ENCODE data around the gene CDNF.
A peak's percentile ranks its signal among the peaks of the same experiment; 100 is the strongest.
"Not testable (repeated sequence)": the region's sequence is repeated elsewhere in the genome, so short reads cannot be mapped to it uniquely, and the experiment has no call there.

CDNF gene

GRCh38 chr10:14837757-14838581, at the start of gene CDNF, which contains the start of the genes HSPA14 and MSANTD7:
Gene CDNF (minus strand): TSS chr10:14838037. CDS start chr10:14837946, 91 bp downstream.
Gene HSPA14 (plus strand): TSS chr10:14838306. CDS start chr10:14838403, 97 bp downstream.
Gene MSANTD7 (plus strand): TSS chr10:14838306. CDS start chr10:14842285, 3,979 bp downstream.
- peak; percentile 99 to 100 for DNase-seq
- TF ChIP-seq GATA1 (IDR thresholded peaks at IDR 0.05; ENCODE audit: low read depth, low read length) (no peak), POLR2A (IDR thresholded peaks at IDR 0.05; ENCODE audit: low read length) (peak; percentile 95)

- DNase-seq = peak in 1 of 2 experiments; percentile 15
These were observed 46.2 kb upstream of the CDNF start for GRCh38 chr10:14884082-14884481.

GRCh38 chr10:14880229-14880628, 42.4 kb upstream of the CDNF start:
- TF ChIP-seq GATA1 (IDR thresholded peaks at IDR 0.05; ENCODE audit: low read depth, low read length) = no peak
- TF ChIP-seq POLR2A (IDR thresholded peaks at IDR 0.05; ENCODE audit: low read length) = no peak
- DNase-seq = peak; percentile 22 to 35

More at GRCh38 chr10:14884082-14884481, 46.2 kb upstream of the CDNF start:
- TF ChIP-seq GATA1 (IDR thresholded peaks at IDR 0.05; ENCODE audit: low read depth, low read length) (no peak), POLR2A (IDR thresholded peaks at IDR 0.05; ENCODE audit: low read length) (no peak)

DNA sequence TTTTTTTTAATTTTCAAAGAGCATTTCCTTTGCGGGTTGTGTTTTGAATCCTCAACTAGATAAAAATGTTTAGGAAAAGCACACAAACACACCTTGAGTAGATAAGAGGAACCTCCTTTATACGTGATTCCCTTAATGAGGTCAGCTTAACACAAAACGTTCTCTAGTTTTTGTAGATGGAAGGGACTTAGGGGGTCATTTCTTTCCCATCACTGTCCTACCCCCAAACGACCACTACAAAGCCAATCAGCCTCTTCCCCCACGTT, 42.0 kb upstream of the CDNF start:
- peak in 1 of 2 experiments; percentile 35 for DNase-seq
- TF ChIP-seq POLR2A (IDR thresholded peaks at IDR 0.05; ENCODE audit: low read length) = no peak
- no peak for TF ChIP-seq GATA1 (IDR thresholded peaks at IDR 0.05; ENCODE audit: low read depth, low read length)

DNA sequence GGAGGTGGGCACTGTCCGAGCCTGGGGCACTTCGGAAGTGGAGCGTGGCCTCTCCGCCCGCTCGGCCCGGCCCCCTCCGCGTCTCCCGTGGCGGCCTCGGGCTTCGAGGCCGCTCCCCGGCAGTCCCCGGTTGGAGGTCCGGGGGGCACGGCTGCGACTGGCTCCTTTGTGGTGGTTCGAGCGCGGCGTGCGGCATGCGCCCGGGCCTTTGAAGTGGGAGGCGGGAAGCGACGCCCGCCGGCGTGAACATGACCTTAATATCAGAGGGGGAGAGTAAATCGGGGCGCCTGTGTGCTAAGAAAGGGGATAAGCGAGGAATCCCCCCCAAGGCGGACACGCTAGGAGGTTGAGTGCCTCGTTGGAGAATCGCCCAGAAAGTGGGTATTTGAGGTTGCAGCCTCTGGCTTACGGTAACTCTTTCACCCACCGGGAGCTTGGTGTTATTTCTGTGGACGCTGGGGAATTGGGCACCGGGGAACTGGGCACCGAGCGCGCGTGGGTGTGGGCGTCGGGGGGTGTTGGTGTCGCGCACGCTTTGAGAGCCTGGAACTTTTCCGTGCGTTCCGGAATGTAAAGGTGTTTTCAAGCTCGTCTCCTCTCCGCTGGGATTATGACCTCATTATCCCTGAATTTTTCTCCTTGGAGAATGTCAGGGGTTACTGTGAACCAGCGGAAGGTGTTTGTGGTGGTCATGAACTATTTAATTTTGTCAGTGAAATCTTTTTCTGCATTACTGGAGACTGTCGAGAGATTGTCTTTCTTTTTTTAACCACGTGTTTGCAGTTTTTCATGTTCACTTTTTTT, 41.5 kb upstream of the CDNF start:
- peak; percentile 63 to 66 for DNase-seq
- TF ChIP-seq POLR2A (IDR thresholded peaks at IDR 0.05; ENCODE audit: low read length) (no peak), GATA1 (IDR thresholded peaks at IDR 0.05; ENCODE audit: low read depth, low read length) (no peak)

GRCh38 chr10:14878266-14879123, 40.7 kb upstream of the CDNF start, which contains the start of gene SUV39H2:
Gene SUV39H2 (plus strand): TSS chr10:14878866. CDS start chr10:14878889, 23 bp downstream.
- TF ChIP-seq POLR2A (IDR thresholded peaks at IDR 0.05; ENCODE audit: low read length) = peak; percentile 86
- TF ChIP-seq GATA1 (IDR thresholded peaks at IDR 0.05; ENCODE audit: low read depth, low read length) = no peak
- peak; percentile 96 to 97 for DNase-seq

DNA sequence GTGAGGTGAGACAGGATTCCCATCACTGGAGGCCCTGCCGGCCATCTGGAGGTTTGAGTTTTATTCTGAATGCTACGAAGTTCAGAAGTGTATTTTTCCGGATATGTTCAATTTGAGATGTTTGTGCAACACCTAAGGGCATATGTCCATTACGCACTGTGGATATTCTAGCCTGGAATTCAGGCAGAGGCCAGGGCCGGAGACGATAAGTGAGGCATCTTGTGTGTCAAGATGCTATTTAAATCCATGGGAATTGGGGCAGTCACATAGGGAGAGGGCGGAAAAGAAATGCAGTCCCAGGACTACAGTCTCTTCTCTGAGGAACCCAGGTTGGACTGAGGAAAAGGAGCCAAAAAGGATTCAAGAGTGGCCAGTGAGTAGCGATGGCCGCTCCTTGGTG, 38.9 kb upstream of the CDNF start:
- DNase-seq = no peak
- TF ChIP-seq POLR2A (IDR thresholded peaks at IDR 0.05; ENCODE audit: low read length) = no peak
- TF ChIP-seq GATA1 (IDR thresholded peaks at IDR 0.05; ENCODE audit: low read depth, low read length) = no peak

GRCh38 chr10:14875941-14876340, 38.1 kb upstream of the CDNF start:
- DNase-seq = no peak
- TF ChIP-seq GATA1 (IDR thresholded peaks at IDR 0.05; ENCODE audit: low read depth, low read length) (no peak), POLR2A (IDR thresholded peaks at IDR 0.05; ENCODE audit: low read length) (no peak)

DNA sequence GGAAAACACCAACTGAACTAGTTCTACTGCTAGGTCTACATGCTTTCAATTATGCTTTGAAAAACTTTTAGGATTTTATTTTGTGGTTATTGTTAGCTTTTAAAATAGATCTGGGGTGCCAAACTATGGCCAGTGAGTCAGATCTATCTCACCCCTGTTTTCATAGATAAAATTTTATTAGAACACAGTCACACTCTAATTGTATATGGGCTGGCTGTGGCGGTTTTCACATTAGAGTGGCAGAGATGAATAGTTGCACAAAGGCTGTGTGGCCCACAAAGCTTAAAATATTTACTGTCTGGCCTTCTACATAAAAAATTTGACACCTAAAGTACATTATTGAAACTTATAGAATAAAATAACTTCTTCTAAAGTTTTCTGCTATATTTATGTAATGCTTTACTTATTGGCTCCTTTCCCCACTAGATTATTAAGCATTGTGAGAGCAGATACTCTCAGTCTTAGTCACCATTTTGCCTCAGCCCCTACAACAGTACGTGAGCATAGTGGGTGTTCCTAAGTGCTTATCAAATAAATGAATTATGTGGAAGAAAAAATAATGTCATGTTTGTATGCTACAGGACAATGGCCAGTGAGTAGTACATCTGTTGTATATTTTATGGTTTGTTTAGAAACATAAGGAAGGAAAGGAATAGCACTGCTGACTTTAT, 35.4 kb upstream of the CDNF start:
- TF ChIP-seq GATA1 (IDR thresholded peaks at IDR 0.05; ENCODE audit: low read depth, low read length) (no peak), POLR2A (IDR thresholded peaks at IDR 0.05; ENCODE audit: low read length) (peak; percentile 37)
- peak; percentile 38 to 52 for DNase-seq

- DNase-seq = not testable (repeated sequence)
These were observed 27.0 kb upstream of the CDNF start for GRCh38 chr10:14864871-14865270.

DNA sequence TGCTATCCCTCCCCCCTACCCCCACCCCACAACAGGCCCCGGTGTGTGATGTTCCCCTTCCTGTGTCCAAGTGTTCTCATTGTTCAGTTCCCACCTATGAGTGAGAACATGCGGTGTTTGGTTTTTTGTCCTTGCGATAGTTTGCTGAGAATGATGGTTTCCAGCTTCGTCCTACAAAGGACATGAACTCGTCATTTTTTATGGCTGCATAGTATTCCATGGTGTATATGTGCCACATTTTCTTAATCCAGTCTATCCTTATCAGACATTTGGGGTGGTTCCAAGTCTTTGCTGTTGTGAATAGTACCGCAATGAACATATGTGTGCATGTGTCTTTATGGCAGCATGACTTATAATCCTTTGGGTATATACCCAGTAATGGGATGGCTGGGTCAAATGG, 26.6 kb upstream of the CDNF start:
- not testable (repeated sequence) for DNase-seq

GRCh38 chr10:14860791-14861190, 23.0 kb upstream of the CDNF start:
- no peak for TF ChIP-seq POLR2A (IDR thresholded peaks at IDR 0.05; ENCODE audit: low read length)
- TF ChIP-seq GATA1 (IDR thresholded peaks at IDR 0.05; ENCODE audit: low read depth, low read length) = no peak
- no peak for DNase-seq

GRCh38 chr10:14859775-14860174, 21.9 kb upstream of the CDNF start:
- no peak for TF ChIP-seq POLR2A (IDR thresholded peaks at IDR 0.05; ENCODE audit: low read length)
- no peak for TF ChIP-seq GATA1 (IDR thresholded peaks at IDR 0.05; ENCODE audit: low read depth, low read length)
- DNase-seq = no peak
